ENCODE results near the gene CELA2B. TPM values are rescaled to one million over a fixed set of nuclear protein-coding genes. Genes with fewer than 3 reads are reported as not detected.

The CELA2B gene
- total RNA-seq, 1 donor: 0.36 TPM

- peak; percentile 47 for DNase-seq (ENCODE audit: insufficient read length, low spot score, missing footprints)
- Histone ChIP-seq H3K4me2 (ENCODE audit: insufficient read depth, low read length) (peak overlapping the region; percentile 98), H3K9me3 (ENCODE audit: low read depth, low read length) (no peaks in the 10 kb centered on the region), H3K4me1 (ENCODE audit: insufficient read depth, low read length) (peaks cover 28% of the 10 kb centered on the region), H3K27me3 (ENCODE audit: insufficient read depth, low read length) (no peaks in the 10 kb centered on the region), H3K79me2 (ENCODE audit: insufficient read depth, low read length) (peaks cover 24% of the 10 kb centered on the region), H4K20me1 (ENCODE audit: insufficient read depth, low read length) (no peaks in the 10 kb centered on the region), H3K27ac (ENCODE audit: low read depth, low read length) (peak overlapping the region; percentile 88), H3K4me3 (ENCODE audit: insufficient read depth, low read length) (peak overlapping the region; percentile 95), H2AFZ (ENCODE audit: low read length) (peak overlapping the region; percentile 97), H3K36me3 (ENCODE audit: insufficient read depth, low read length) (no peaks in the 10 kb centered on the region)
- no peak for TF ChIP-seq CTCF (IDR thresholded peaks at IDR 0.05; ENCODE audit: extremely low read depth, low read depth, low read length)
These were observed 47.5 kb downstream of the CELA2B start for GRCh38 chr1:15523104-15524020.

DNA sequence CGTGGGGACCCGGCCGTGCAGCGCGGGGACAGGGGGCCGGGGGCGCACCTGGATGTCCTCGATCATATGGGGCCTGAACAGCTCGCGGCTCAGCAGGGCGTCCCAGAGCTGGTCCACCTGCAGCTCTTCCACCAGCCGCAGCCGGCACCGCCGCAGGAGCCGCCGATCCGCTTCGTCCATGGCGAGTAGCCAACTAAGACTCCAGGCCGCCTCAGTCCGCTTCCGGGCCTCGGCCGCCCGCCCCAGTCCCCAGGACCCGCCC lies 48.0 kb downstream of the CELA2B start, which contains the start of gene CASP9:
Gene CASP9 (minus strand): TSS at position 195 of the 262 bp plus-strand sequence. CDS start 15 bp downstream, at position 180.
- no peak for TF ChIP-seq CTCF (IDR thresholded peaks at IDR 0.05; ENCODE audit: extremely low read depth, low read depth, low read length)
- peak; percentile 75 for DNase-seq (ENCODE audit: insufficient read length, low spot score, missing footprints)

DNA sequence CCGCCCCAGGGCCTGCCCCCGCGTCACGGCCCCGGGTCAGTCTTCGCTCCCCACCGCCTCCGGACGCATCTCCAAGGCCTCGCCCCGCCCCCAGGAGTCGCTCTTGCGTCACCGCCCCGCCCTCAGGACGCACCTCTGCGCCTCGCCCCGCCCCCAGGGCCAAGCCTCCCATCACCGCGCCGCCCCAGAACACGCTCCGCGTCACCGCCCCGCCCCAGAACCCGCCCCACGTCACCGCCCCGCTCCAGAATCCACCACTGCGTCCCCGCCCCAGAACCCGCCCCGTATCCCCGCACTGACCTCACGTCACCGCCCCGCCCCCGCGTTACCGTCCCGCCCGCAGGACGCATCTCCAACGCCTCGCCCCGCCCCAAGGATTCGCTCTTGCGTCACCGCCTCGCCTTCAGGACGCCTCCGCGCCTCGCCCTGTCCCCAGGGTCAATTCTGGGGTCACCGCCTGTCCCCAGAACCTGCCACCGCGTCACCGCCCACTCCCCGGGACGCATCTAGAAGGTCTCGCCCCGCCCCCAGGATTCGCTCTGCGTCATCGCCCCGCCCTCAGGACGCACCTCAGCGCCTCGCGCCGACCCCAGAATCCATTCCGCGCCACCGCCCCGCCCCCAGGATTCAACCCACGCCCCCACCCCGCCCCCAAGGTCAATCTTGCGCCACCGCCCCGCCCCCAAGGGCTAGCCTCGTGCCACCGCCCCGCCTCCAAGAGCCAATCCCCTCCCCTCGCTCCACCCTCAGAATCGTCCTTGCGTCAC lies 48.6 kb downstream of the CELA2B start:
- TF ChIP-seq CTCF (IDR thresholded peaks at IDR 0.05; ENCODE audit: extremely low read depth, low read depth, low read length): no peak
- peak overlapping the region; percentile 95 for H3K4me3 ChIP-seq (ENCODE audit: insufficient read depth, low read length)
- H2AFZ ChIP-seq (ENCODE audit: low read length): peak overlapping the region; percentile 66
- peak; percentile 97 for DNase-seq (ENCODE audit: insufficient read length, low spot score, missing footprints)
- no peaks in the 10 kb centered on the region for H3K36me3 ChIP-seq (ENCODE audit: insufficient read depth, low read length)
- H3K27me3 ChIP-seq (ENCODE audit: insufficient read depth, low read length): no peaks in the 10 kb centered on the region
- peak overlapping the region; percentile 93 for H3K27ac ChIP-seq (ENCODE audit: low read depth, low read length)
- peaks cover 31% of the 10 kb centered on the region for H3K79me2 ChIP-seq (ENCODE audit: insufficient read depth, low read length)
- H4K20me1 ChIP-seq (ENCODE audit: insufficient read depth, low read length): no peaks in the 10 kb centered on the region
- H3K4me1 ChIP-seq (ENCODE audit: insufficient read depth, low read length): peaks cover 28% of the 10 kb centered on the region
- H3K4me2 ChIP-seq (ENCODE audit: insufficient read depth, low read length): peak overlapping the region; percentile 67
- no peaks in the 10 kb centered on the region for H3K9me3 ChIP-seq (ENCODE audit: low read depth, low read length)

More for the DNA sequence above, 48.0 kb downstream of the CELA2B start, which contains the start of gene CASP9:
- no peaks in the 10 kb centered on the region for H3K27me3 ChIP-seq (ENCODE audit: insufficient read depth, low read length)
- peak within 1 kb of the TSS; percentile 97 for H2AFZ ChIP-seq (ENCODE audit: low read length)
- H4K20me1 ChIP-seq (ENCODE audit: insufficient read depth, low read length): no peaks in the 10 kb centered on the region
- H3K4me3 ChIP-seq (ENCODE audit: insufficient read depth, low read length): peak within 1 kb of the TSS; percentile 95
- H3K4me2 ChIP-seq (ENCODE audit: insufficient read depth, low read length): peak within 1 kb of the TSS; percentile 98
- H3K9me3 ChIP-seq (ENCODE audit: low read depth, low read length): no peaks in the 10 kb centered on the region
- H3K27ac ChIP-seq (ENCODE audit: low read depth, low read length): peak within 1 kb of the TSS; percentile 93
- no peaks in the 10 kb centered on the region for H3K36me3 ChIP-seq (ENCODE audit: insufficient read depth, low read length)
- peaks cover 28% of the 10 kb centered on the region for H3K4me1 ChIP-seq (ENCODE audit: insufficient read depth, low read length)
- peaks cover 30% of the 10 kb centered on the region for H3K79me2 ChIP-seq (ENCODE audit: insufficient read depth, low read length)

All from osteoblast (primary cell).